ENCODE results near the gene IRF7.

- TF ChIP-seq CTCF (IDR thresholded peaks at IDR 0.05) (peak; percentile 13 to 32 (median 22)), POLR2AphosphoS5 (IDR thresholded peaks at IDR 0.05) (peak; percentile 83 to 97 (median 89)), POLR2A (IDR thresholded peaks at IDR 0.05) (no peak)
Measured at GRCh38 chr11:575996-576768, 39.6 kb downstream of the IRF7 start, which contains the start of gene PHRF1.

All from breast epithelium (tissue), 3 donors.